ENCODE results near the gene NUPR1. TPM values are rescaled to one million over a fixed set of nuclear protein-coding genes. Genes with fewer than 3 reads are reported as not detected.
"Not testable (repeated sequence)": the region's sequence is repeated elsewhere in the genome, so short reads cannot be mapped to it uniquely, and the experiment has no call there.

NUPR1 gene
- polyA plus RNA-seq, 1 donor from 2014 or later: not detected

DNA sequence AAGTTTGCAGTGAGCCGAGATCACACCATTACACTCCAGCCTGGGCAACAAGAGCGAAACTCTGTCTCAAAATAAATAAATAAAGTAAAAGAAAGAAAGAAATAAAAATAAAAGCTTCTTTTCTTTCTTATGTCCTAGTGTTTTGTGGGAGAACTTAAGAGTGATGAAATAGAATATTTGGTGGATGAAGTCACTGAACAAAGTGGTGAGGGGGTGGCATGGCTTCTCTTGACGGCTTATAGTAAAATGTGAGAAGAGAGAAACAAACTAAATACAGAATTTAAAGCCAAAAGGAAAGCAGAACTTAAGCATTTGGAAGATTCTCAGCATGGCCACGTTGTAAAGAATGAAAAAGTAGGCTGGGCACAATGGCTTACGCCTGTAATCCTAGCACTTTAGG is 30.2 kb upstream of the NUPR1 start:
- no peak overlapping the region for H3K9ac ChIP-seq (ENCODE audit: low read length)
- no peaks in the 10 kb centered on the region for H3F3A ChIP-seq (ENCODE audit: insufficient read depth, low read length, poor library complexity, severe bottlenecking)
- no peaks in the 10 kb centered on the region for H3K36me3 ChIP-seq (ENCODE audit: insufficient read depth, low read length)
- TF ChIP-seq SMC3 (conservative IDR thresholded peaks at IDR 0.05; ENCODE audit: poor library complexity) (no peak), EP300 (conservative IDR thresholded peaks at IDR 0.05; ENCODE audit: poor library complexity, severe bottlenecking) (no peak), POLR2AphosphoS5 (IDR thresholded peaks at IDR 0.05) (no peak), EZH2 (IDR thresholded peaks at IDR 0.05; ENCODE audit: borderline replicate concordance, insufficient read depth, low read length, poor library complexity, severe bottlenecking) (no peak), TAF1 (IDR thresholded peaks at IDR 0.05; ENCODE audit: low read depth) (no peak), MXI1 (conservative IDR thresholded peaks at IDR 0.05; ENCODE audit: poor library complexity, severe bottlenecking) (no peak), RAD21 (conservative IDR thresholded peaks at IDR 0.05) (no peak)
- TF ChIP-seq, protein P1, sequence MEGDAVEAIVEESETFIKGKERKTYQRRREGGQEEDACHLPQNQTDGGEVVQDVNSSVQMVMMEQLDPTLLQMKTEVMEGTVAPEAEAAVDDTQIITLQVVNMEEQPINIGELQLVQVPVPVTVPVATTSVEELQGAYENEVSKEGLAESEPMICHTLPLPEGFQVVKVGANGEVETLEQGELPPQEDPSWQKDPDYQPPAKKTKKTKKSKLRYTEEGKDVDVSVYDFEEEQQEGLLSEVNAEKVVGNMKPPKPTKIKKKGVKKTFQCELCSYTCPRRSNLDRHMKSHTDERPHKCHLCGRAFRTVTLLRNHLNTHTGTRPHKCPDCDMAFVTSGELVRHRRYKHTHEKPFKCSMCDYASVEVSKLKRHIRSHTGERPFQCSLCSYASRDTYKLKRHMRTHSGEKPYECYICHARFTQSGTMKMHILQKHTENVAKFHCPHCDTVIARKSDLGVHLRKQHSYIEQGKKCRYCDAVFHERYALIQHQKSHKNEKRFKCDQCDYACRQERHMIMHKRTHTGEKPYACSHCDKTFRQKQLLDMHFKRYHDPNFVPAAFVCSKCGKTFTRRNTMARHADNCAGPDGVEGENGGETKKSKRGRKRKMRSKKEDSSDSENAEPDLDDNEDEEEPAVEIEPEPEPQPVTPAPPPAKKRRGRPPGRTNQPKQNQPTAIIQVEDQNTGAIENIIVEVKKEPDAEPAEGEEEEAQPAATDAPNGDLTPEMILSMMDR (IDR thresholded peaks at IDR 0.05; ENCODE audit: poor library complexity, severe bottlenecking): no peak
- TF ChIP-seq, protein P2, sequence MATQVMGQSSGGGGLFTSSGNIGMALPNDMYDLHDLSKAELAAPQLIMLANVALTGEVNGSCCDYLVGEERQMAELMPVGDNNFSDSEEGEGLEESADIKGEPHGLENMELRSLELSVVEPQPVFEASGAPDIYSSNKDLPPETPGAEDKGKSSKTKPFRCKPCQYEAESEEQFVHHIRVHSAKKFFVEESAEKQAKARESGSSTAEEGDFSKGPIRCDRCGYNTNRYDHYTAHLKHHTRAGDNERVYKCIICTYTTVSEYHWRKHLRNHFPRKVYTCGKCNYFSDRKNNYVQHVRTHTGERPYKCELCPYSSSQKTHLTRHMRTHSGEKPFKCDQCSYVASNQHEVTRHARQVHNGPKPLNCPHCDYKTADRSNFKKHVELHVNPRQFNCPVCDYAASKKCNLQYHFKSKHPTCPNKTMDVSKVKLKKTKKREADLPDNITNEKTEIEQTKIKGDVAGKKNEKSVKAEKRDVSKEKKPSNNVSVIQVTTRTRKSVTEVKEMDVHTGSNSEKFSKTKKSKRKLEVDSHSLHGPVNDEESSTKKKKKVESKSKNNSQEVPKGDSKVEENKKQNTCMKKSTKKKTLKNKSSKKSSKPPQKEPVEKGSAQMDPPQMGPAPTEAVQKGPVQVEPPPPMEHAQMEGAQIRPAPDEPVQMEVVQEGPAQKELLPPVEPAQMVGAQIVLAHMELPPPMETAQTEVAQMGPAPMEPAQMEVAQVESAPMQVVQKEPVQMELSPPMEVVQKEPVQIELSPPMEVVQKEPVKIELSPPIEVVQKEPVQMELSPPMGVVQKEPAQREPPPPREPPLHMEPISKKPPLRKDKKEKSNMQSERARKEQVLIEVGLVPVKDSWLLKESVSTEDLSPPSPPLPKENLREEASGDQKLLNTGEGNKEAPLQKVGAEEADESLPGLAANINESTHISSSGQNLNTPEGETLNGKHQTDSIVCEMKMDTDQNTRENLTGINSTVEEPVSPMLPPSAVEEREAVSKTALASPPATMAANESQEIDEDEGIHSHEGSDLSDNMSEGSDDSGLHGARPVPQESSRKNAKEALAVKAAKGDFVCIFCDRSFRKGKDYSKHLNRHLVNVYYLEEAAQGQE (IDR thresholded peaks at IDR 0.05; ENCODE audit: borderline replicate concordance): no peak
- H3K27ac ChIP-seq (ENCODE audit: low read length): no peak overlapping the region
- no peaks in the 10 kb centered on the region for H3K79me2 ChIP-seq (replicated peaks; ENCODE audit: insufficient read depth, low read length)
- no peaks in the 10 kb centered on the region for H3K27me3 ChIP-seq (ENCODE audit: insufficient read depth, low read depth, low read length)
- no peak overlapping the region for H2AFZ ChIP-seq (ENCODE audit: low read depth, low read length)
- H3K9me2 ChIP-seq (ENCODE audit: insufficient read depth, low read length): no peaks in the 10 kb centered on the region
- no peak overlapping the region for H3K4me3 ChIP-seq (ENCODE audit: low read length)
- H4K20me1 ChIP-seq (ENCODE audit: insufficient read depth): no peaks in the 10 kb centered on the region
- H3K9me3 ChIP-seq (ENCODE audit: low read length): no peaks in the 10 kb centered on the region
- H3K4me2 ChIP-seq (ENCODE audit: low read length): no peak overlapping the region

DNA sequence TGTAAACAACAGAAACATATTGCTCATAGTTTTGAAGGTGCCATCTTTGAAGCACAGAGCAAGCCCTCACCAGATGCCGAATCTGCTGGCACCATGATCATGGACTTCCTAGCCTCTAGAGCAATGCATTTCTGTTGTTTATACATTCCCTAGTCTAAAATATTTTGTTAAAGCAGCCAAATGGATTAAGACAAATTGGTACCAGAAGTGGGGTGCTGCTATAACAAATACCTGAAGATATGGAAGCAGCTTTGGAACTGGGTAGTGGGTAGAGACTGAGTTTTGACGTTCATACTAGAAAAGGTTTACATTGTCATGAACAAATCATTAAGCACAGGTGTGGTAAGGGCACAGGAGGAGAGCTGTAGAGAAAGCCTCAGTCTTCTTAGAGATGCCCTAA is 28.5 kb upstream of the NUPR1 start:
- Histone ChIP-seq H3K9me2 (ENCODE audit: insufficient read depth, low read length) (no peaks in the 10 kb centered on the region), H3K27ac (ENCODE audit: low read length) (no peak overlapping the region), H3K79me2 (replicated peaks; ENCODE audit: insufficient read depth, low read length) (no peaks in the 10 kb centered on the region), H2AFZ (ENCODE audit: low read depth, low read length) (no peak overlapping the region), H4K20me1 (ENCODE audit: insufficient read depth) (no peaks in the 10 kb centered on the region), H3K9me3 (ENCODE audit: low read length) (no peaks in the 10 kb centered on the region), H3K4me3 (ENCODE audit: low read length) (no peak overlapping the region), H3F3A (ENCODE audit: insufficient read depth, low read length, poor library complexity, severe bottlenecking) (no peaks in the 10 kb centered on the region), H3K9ac (ENCODE audit: low read length) (no peak overlapping the region), H3K36me3 (ENCODE audit: insufficient read depth, low read length) (no peaks in the 10 kb centered on the region), H3K4me2 (ENCODE audit: low read length) (no peak overlapping the region), H3K27me3 (ENCODE audit: insufficient read depth, low read depth, low read length) (no peaks in the 10 kb centered on the region)
- TF ChIP-seq POLR2AphosphoS5 (IDR thresholded peaks at IDR 0.05) (no peak), TAF1 (IDR thresholded peaks at IDR 0.05; ENCODE audit: low read depth) (no peak), SMC3 (conservative IDR thresholded peaks at IDR 0.05; ENCODE audit: poor library complexity) (no peak), RAD21 (conservative IDR thresholded peaks at IDR 0.05) (no peak), EP300 (conservative IDR thresholded peaks at IDR 0.05; ENCODE audit: poor library complexity, severe bottlenecking) (no peak), MXI1 (conservative IDR thresholded peaks at IDR 0.05; ENCODE audit: poor library complexity, severe bottlenecking) (no peak), EZH2 (IDR thresholded peaks at IDR 0.05; ENCODE audit: borderline replicate concordance, insufficient read depth, low read length, poor library complexity, severe bottlenecking) (no peak)
- TF ChIP-seq, protein P1 (IDR thresholded peaks at IDR 0.05; ENCODE audit: poor library complexity, severe bottlenecking): no peak
- TF ChIP-seq, protein P2 (IDR thresholded peaks at IDR 0.05; ENCODE audit: borderline replicate concordance): no peak

DNA sequence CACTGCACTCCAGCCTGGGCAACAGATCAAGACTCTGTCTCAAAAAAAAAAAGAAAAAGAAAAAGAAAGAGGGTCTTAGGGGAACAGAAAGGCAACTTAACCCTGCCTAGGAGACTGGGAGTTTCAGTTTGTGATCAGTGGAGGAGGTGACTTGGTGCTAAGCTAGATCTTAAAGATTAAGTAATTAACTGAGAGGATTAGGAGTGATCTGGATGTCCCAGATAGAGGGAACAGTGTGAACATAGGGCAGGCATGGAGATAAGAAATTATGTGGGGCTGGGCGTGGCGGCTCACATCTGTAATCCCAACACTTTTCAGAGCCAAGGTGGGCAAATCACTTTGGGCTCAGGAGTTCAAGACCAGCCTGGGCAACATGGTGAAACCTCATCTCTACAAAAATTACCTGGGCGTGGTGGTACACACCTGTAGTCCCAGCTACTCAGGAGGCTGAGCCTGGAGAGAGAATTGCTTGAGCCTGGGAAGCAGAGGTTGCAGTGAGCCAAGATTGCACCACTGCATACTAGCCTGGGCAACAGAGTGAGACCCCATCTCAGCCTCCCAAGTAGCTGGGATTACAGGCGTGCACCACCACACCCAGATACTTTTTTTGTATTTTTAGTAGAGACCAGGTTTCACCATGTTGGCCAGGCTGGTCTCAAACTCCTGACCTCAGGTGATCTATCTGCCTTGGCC is 27.6 kb upstream of the NUPR1 start:
- H3K27ac ChIP-seq (ENCODE audit: low read length); H3K9me2 ChIP-seq (ENCODE audit: insufficient read depth, low read length); H4K20me1 ChIP-seq (ENCODE audit: insufficient read depth); H3K4me2 ChIP-seq (ENCODE audit: low read length); H3K9me3 ChIP-seq (ENCODE audit: low read length); H2AFZ ChIP-seq (ENCODE audit: low read depth, low read length); H3F3A ChIP-seq (ENCODE audit: insufficient read depth, low read length, poor library complexity, severe bottlenecking); H3K4me3 ChIP-seq (ENCODE audit: low read length); H3K9ac ChIP-seq (ENCODE audit: low read length); H3K79me2 ChIP-seq (replicated peaks; ENCODE audit: insufficient read depth, low read length); H3K27me3 ChIP-seq (ENCODE audit: insufficient read depth, low read depth, low read length); H3K36me3 ChIP-seq (ENCODE audit: insufficient read depth, low read length): not testable (repeated sequence)
